ENCODE measurements around the gene TMPRSS13.
"Not testable (repeated sequence)": the region's sequence is repeated elsewhere in the genome, so short reads cannot be mapped to it uniquely, and the experiment has no call there.

Gene TMPRSS13

DNA sequence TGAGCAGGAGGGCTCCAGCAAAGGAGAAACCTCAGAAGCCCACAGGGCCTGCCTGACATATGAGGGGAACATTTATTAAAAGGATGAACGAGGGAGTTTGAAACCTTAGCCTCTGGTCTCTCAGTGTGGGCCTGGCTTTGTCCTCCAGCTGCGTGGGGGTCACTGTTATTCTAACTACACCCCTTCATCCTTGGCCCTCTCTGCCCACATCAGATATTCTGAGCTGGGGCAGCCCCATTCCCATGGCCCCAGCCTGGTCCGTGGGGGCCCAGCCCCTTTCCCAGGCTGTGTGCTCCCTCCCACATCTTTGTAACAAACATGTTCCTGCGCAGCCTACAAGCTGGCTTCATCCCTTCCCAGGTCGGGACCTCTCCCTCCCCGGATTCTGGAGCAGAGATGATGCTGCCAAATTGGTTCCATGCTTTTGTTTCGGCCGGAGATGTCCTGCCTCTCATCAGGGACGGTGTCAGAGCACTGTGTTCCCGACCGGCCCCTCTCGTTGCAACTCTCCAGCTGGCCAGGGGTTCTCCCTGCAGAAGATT lies 56.7 kb downstream of the TMPRSS13 start:
- Histone ChIP-seq H3K36me3 (ENCODE audit: control insufficient read depth, insufficient read depth, low read length) (no peaks in the 10 kb centered on the region), H3K4me1 (ENCODE audit: control insufficient read depth, insufficient read depth, low read length) (peaks cover 39% of the 10 kb centered on the region), H3K9me3 (ENCODE audit: control insufficient read depth, insufficient read depth, low read length) (no peaks in the 10 kb centered on the region), H3K27me3 (ENCODE audit: control insufficient read depth, insufficient read depth, low read length) (peaks cover 8% of the 10 kb centered on the region), H3K4me3 (ENCODE audit: low read depth, low read length) (no peak overlapping the region), H3K9ac (ENCODE audit: low read depth, low read length) (no peak overlapping the region)

DNA sequence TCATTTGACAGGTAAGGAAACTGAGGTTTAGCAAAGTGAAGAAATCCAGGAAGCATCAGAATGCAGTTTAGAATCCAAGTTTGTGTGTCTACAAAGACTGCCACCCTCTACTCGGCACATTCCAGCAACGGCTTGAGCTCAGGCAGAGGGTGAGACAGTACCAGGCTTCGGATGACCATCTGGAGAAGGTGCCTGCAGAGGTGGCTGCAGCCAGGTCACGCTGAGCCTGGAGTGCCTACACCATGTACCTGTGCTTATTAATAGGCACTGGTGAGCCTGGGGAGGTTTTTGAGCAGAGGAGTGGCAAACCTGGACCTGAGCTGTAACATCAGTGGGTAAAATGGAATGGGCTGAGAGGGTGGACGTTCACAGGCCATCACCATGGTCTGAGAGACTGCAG lies 57.4 kb downstream of the TMPRSS13 start:
- H3K9ac ChIP-seq (ENCODE audit: low read depth, low read length), result no peak overlapping the region
- peaks cover 4% of the 10 kb centered on the region for H3K27me3 ChIP-seq (ENCODE audit: control insufficient read depth, insufficient read depth, low read length)
- H3K9me3 ChIP-seq (ENCODE audit: control insufficient read depth, insufficient read depth, low read length), result no peaks in the 10 kb centered on the region
- H3K4me1 ChIP-seq (ENCODE audit: control insufficient read depth, insufficient read depth, low read length), result peaks cover 38% of the 10 kb centered on the region
- H3K4me3 ChIP-seq (ENCODE audit: low read depth, low read length), result no peak overlapping the region
- H3K36me3 ChIP-seq (ENCODE audit: control insufficient read depth, insufficient read depth, low read length), result no peaks in the 10 kb centered on the region

DNA sequence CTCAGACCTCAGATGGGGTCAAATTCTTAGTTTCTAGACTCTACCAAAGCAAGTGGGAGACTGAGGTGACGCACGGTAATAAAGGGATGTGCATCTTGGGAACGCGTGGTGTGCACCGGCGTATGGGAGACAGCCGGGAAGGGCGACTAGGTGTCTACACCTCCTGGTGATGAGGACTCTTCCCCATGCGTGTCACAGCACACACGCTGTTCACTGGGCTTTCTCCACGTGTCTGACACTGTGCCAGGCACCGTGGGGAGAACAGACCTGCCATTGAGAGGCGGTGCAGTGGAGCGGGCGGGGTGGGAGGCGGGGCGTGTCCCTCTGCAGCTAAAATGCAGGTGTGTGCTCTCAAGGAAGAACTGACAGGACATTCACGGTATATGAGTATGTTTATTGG lies 58.0 kb downstream of the TMPRSS13 start:
- no peak overlapping the region for H3K9ac ChIP-seq (ENCODE audit: low read depth, low read length)
- H3K9me3 ChIP-seq (ENCODE audit: control insufficient read depth, insufficient read depth, low read length), result no peaks in the 10 kb centered on the region
- H3K27me3 ChIP-seq (ENCODE audit: control insufficient read depth, insufficient read depth, low read length), result peaks cover 4% of the 10 kb centered on the region

DNA sequence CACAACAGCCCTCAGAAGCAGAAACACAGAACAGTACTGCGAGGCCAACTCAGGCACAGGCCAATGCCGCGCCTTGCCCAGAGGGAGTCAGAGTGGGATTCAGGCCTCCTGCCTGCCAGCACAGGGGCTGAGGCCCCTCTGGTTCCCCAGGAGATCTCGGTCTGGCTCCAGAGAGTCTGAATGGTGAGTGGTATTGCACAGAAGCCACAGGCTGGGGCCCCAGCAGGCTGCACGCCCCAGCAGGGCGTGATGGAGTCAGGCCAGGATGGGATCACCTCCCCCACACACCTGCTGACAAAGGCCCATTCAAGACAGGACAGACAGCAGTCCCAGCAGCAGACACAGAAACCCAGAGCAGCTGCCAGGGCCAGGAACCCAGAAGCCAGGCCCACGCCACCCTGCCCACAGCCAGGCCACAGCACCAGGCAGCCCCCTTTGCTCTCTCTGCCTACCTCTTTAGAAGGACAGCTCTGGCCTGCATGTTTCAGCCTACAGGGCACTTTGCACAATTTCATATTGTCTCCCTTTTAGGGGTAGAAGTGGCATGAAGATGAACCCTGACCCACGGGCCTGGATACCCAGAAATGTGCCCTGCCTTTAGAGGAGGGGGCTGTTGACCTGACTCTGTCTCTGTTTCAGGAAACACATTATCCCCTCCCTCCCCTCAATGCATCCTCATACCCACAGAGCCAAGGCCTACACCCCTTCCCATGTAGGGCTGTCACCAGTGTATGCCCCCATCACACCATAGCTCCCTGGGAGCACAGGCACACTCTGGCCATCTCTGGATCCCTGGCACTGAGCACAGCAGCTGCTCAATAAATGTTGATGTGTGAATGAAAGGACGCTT lies 58.9 kb downstream of the TMPRSS13 start:
- H3K27me3 ChIP-seq (ENCODE audit: control insufficient read depth, insufficient read depth, low read length), result no peaks in the 10 kb centered on the region
- peaks cover 36% of the 10 kb centered on the region for H3K4me1 ChIP-seq (ENCODE audit: control insufficient read depth, insufficient read depth, low read length)
- H3K9ac ChIP-seq (ENCODE audit: low read depth, low read length), result peak overlapping the region; percentile 16
- H3K4me3 ChIP-seq (ENCODE audit: low read depth, low read length), result no peak overlapping the region
- H3K36me3 ChIP-seq (ENCODE audit: control insufficient read depth, insufficient read depth, low read length), result no peaks in the 10 kb centered on the region
- no peaks in the 10 kb centered on the region for H3K9me3 ChIP-seq (ENCODE audit: control insufficient read depth, insufficient read depth, low read length)

More for the DNA sequence above, 58.0 kb downstream of the TMPRSS13 start:
- Histone ChIP-seq H3K4me3 (ENCODE audit: low read depth, low read length) (no peak overlapping the region), H3K4me1 (ENCODE audit: control insufficient read depth, insufficient read depth, low read length) (peaks cover 38% of the 10 kb centered on the region), H3K36me3 (ENCODE audit: control insufficient read depth, insufficient read depth, low read length) (no peaks in the 10 kb centered on the region)

DNA sequence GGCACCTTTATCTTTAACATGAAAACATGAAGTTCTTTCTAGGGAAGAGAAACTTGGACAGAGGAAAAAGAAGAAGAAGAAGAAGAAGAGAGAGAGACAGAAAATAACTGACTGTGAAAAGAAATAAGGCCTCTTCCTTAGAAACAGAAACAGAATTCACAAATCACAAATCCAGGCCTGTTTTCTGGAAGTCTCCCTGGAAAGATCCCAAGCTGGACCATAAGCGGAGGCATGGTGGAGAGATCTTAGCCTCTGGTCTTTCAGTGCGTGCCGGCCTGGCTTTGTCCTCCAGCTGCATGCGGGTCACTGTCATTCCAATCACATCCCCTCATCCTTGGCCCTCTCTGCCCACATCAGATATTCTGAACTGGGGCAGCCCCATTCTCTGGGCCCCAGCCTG lies 59.6 kb downstream of the TMPRSS13 start:
- Histone ChIP-seq H3K27me3 (ENCODE audit: control insufficient read depth, insufficient read depth, low read length) (no peaks in the 10 kb centered on the region), H3K4me1 (ENCODE audit: control insufficient read depth, insufficient read depth, low read length) (peaks cover 29% of the 10 kb centered on the region), H3K36me3 (ENCODE audit: control insufficient read depth, insufficient read depth, low read length) (no peaks in the 10 kb centered on the region), H3K9ac (ENCODE audit: low read depth, low read length) (peak overlapping the region; percentile 16), H3K9me3 (ENCODE audit: control insufficient read depth, insufficient read depth, low read length) (no peaks in the 10 kb centered on the region), H3K4me3 (ENCODE audit: low read depth, low read length) (no peak overlapping the region)

DNA sequence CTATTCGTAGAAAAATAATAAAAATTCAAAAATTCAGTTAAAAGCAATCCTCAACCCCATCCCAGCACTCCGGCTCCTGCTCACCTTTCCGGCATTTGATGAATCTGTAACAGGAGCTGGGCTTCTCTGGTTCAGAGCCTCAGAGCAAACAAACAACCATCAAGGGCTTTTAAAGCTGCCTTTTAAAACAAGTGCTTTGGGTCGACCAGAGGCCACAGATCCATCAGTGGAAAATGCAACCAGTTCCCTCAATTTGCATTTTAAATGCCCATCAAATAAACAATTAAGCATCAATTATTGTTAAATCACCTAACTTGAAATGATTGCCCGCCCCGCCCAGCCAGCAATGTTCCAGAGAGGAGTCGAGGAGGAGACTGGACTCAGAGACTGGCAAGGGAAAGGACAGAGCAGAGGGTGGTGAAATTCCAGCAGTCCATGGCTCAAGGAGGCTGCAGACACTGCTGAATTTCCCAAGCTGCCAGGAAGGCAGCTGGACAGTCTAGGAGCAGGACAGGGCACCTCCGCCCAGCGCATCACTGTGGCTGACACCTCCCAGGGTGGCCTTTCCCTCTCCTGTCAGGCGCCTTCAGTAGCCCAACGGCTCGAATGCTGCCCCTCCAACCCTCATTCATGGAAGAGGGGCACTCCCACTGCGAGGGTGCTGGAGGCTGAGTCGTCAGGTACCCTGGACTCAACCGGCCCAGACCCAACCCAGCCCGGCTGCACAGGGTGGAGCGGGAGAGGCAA lies 60.2 kb downstream of the TMPRSS13 start:
- Histone ChIP-seq H3K27me3 (ENCODE audit: control insufficient read depth, insufficient read depth, low read length) (no peaks in the 10 kb centered on the region), H3K9ac (ENCODE audit: low read depth, low read length) (no peak overlapping the region), H3K36me3 (ENCODE audit: control insufficient read depth, insufficient read depth, low read length) (no peaks in the 10 kb centered on the region), H3K9me3 (ENCODE audit: control insufficient read depth, insufficient read depth, low read length) (no peaks in the 10 kb centered on the region), H3K4me3 (ENCODE audit: low read depth, low read length) (peak overlapping the region; percentile 30), H3K4me1 (ENCODE audit: control insufficient read depth, insufficient read depth, low read length) (peaks cover 29% of the 10 kb centered on the region)

DNA sequence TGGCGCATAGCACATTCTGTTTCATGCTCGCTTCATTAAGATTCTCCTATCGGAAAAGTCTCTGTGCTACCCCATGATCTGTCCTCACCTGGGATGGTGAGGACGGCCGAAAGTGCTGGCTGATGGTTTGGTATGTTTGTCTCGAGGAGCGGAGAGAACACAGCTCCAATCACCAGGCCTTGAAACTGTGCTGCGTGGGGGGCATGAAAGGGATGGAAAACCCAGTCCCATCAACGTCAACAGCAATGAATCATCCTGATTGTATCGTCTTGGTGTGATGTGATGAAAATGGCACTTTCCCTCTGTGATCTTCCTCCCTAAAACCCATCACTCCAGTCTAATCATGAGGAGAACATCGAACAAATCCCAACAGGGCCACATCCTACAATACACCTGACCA lies 61.1 kb downstream of the TMPRSS13 start:
- H3K4me1 ChIP-seq (ENCODE audit: control insufficient read depth, insufficient read depth, low read length), result peaks cover 29% of the 10 kb centered on the region
- H3K9me3 ChIP-seq (ENCODE audit: control insufficient read depth, insufficient read depth, low read length), result no peaks in the 10 kb centered on the region
- no peaks in the 10 kb centered on the region for H3K36me3 ChIP-seq (ENCODE audit: control insufficient read depth, insufficient read depth, low read length)
- H3K27me3 ChIP-seq (ENCODE audit: control insufficient read depth, insufficient read depth, low read length), result no peaks in the 10 kb centered on the region
- H3K9ac ChIP-seq (ENCODE audit: low read depth, low read length), result no peak overlapping the region
- H3K4me3 ChIP-seq (ENCODE audit: low read depth, low read length), result no peak overlapping the region

DNA sequence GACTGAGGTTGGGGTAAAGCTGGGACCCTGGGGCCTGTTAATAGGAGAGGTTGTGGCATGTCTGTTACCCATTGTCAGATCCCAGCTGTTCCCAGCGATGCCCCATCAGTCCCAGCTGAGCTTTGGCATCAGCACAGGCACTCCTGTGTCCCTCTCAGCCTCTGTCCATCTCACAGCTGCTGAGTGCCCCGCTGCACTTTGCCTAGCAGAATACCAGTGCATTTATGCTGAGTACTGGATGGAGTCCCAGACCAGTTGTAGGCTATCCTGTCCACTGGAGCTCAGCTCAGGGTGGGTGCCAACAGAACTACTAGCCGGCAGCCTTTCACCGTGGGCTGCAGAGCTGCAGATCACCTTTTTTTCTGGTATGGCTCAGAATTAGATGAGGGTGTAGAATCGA lies 62.7 kb downstream of the TMPRSS13 start:
- H3K9me3 ChIP-seq (ENCODE audit: control insufficient read depth, insufficient read depth, low read length), result no peaks in the 10 kb centered on the region
- H3K36me3 ChIP-seq (ENCODE audit: control insufficient read depth, insufficient read depth, low read length), result no peaks in the 10 kb centered on the region
- H3K4me1 ChIP-seq (ENCODE audit: control insufficient read depth, insufficient read depth, low read length), result peaks cover 33% of the 10 kb centered on the region
- no peak overlapping the region for H3K4me3 ChIP-seq (ENCODE audit: low read depth, low read length)
- H3K27me3 ChIP-seq (ENCODE audit: control insufficient read depth, insufficient read depth, low read length), result no peaks in the 10 kb centered on the region
- no peak overlapping the region for H3K9ac ChIP-seq (ENCODE audit: low read depth, low read length)

DNA sequence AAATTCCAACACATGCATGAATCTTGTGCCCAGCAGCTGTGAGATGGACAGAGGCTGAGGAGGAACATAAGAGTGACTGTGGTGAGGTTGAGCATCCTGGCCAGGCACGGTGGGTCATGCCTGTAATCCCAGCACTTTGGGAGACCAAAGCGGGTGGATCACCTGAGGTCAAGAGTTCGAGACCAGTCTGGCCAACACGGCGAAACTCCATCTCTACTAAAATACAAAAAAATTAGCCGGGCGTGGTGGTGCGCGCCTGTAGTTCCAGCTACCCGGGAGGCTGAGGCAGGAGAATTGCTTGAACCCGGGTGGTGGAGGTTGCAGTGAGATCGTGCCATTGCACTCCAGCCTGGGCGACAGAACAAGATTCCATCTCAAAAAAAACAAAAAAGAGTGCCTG lies 63.7 kb downstream of the TMPRSS13 start:
- H3K4me3 ChIP-seq (ENCODE audit: low read depth, low read length); H3K36me3 ChIP-seq (ENCODE audit: control insufficient read depth, insufficient read depth, low read length); H3K27me3 ChIP-seq (ENCODE audit: control insufficient read depth, insufficient read depth, low read length); H3K9me3 ChIP-seq (ENCODE audit: control insufficient read depth, insufficient read depth, low read length); H3K9ac ChIP-seq (ENCODE audit: low read depth, low read length): not testable (repeated sequence)
- H3K4me1 ChIP-seq (ENCODE audit: control insufficient read depth, insufficient read depth, low read length), result peaks cover 34% of the 10 kb centered on the region

DNA sequence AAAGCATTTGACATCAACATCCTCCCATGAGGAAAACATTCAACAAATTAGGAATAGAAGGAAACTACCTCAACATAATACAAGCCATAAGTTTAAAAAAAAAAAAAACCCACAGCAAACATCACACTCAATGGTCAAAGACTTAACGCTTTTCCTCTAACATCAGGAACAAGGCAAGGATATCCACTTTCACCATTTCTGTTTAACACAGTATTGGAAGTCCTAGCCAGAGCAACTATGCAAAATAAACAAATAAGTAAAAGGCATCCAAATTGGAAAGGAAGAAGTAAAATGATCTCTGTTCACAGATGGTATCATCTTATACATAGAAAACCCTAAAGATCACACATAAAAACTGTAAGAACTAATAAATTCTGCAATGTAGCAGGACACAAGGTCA lies 65.8 kb downstream of the TMPRSS13 start:
- no peaks in the 10 kb centered on the region for H3K36me3 ChIP-seq (ENCODE audit: control insufficient read depth, insufficient read depth, low read length)
- no peak overlapping the region for H3K4me3 ChIP-seq (ENCODE audit: low read depth, low read length)

DNA sequence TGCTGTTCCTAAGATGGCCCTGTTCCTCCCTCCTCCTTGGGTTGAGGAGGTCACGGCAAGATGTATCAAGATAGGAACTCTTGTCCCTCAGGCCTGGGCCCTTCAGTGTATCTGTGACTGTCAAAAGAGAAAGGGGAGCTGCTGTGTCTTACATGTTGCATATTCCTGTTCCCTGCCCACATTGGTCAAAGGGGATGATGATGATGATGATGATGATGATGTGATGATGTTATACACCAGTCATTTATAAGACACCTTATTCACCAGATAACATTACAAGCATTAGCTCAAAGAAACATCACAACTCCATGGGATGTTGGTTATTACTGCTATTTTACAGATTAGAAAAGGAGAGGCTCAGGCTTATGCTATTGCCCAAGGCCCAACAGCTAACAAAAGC lies 66.4 kb downstream of the TMPRSS13 start:
- H3K4me1 ChIP-seq (ENCODE audit: control insufficient read depth, insufficient read depth, low read length), result peaks cover 13% of the 10 kb centered on the region
- no peaks in the 10 kb centered on the region for H3K9me3 ChIP-seq (ENCODE audit: control insufficient read depth, insufficient read depth, low read length)
- H3K9ac ChIP-seq (ENCODE audit: low read depth, low read length), result no peak overlapping the region
- H3K36me3 ChIP-seq (ENCODE audit: control insufficient read depth, insufficient read depth, low read length), result no peaks in the 10 kb centered on the region
- no peak overlapping the region for H3K4me3 ChIP-seq (ENCODE audit: low read depth, low read length)
- H3K27me3 ChIP-seq (ENCODE audit: control insufficient read depth, insufficient read depth, low read length), result no peaks in the 10 kb centered on the region

More for the DNA sequence above, 65.8 kb downstream of the TMPRSS13 start:
- Histone ChIP-seq H3K9ac (ENCODE audit: low read depth, low read length) (no peak overlapping the region), H3K9me3 (ENCODE audit: control insufficient read depth, insufficient read depth, low read length) (no peaks in the 10 kb centered on the region), H3K27me3 (ENCODE audit: control insufficient read depth, insufficient read depth, low read length) (no peaks in the 10 kb centered on the region), H3K4me1 (ENCODE audit: control insufficient read depth, insufficient read depth, low read length) (peaks cover 17% of the 10 kb centered on the region)
